NCI-H146 treated with DMSO at 0.1 percent for 48 hours (cell line): ENCODE results near the gene TSPOAP1.

ENCODE experiments used
- DNase-seq: peaks from one replicate; lab custom pipeline; 2025; ENCODE audit not compliant: unreplicated experiment; lab: John Stamatoyannopoulos, UW

The TSPOAP1 gene

DNA sequence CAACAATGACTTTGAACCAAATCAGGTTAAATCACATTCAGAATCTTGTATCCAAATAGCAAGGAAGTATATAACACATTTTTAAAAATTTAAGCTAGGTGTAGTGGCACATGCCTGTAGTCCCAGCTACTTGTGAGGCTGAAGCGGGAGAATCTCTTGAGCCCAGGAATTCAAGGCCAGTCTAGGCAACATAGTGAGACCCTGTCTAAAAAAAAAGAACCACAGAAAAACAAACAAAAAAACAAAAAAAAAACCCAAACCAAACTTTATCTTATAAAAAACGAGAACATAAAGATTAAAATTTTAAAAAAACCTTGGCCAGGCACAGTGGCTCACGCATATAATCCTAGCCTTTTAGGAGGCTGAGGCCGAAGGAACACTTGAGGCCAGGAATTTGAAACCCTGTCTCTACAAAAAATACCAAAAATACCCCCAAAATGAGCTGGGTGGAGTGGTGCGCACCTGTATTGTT lies 11.8 kb upstream of the TSPOAP1 start:
- DNase-seq = no peak

DNA sequence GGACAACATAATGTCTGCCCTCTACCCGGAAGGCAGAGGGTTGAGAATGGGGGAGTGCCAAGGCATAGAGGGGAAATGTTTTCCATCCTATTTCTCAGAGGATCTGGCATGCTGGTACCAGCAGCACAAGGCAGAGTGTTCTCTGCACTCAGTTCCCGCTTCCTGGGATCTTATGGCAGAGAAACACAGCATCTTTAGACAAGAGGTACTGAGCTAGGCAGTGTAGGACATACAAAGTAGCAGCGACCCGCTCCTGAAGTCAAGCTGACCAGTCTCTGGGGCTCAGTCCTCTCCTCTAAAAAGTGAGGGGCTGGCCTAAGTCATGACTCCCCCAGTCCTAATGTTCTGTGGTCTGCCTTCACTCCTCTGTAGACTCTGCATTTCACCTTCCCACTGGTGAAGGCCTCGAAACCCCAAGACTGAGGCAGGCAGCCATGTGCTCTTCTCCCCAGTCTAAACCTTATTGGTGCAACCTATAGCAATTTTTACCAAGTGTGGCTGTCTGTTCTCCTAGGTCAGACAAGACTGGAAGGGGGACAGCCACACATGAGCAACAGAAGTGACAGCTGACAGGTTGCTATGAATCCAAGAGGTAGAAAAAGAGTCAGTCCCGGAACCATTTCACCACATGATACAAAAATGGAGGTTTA lies 11.3 kb upstream of the TSPOAP1 start:
- DNase-seq = no peak

DNA sequence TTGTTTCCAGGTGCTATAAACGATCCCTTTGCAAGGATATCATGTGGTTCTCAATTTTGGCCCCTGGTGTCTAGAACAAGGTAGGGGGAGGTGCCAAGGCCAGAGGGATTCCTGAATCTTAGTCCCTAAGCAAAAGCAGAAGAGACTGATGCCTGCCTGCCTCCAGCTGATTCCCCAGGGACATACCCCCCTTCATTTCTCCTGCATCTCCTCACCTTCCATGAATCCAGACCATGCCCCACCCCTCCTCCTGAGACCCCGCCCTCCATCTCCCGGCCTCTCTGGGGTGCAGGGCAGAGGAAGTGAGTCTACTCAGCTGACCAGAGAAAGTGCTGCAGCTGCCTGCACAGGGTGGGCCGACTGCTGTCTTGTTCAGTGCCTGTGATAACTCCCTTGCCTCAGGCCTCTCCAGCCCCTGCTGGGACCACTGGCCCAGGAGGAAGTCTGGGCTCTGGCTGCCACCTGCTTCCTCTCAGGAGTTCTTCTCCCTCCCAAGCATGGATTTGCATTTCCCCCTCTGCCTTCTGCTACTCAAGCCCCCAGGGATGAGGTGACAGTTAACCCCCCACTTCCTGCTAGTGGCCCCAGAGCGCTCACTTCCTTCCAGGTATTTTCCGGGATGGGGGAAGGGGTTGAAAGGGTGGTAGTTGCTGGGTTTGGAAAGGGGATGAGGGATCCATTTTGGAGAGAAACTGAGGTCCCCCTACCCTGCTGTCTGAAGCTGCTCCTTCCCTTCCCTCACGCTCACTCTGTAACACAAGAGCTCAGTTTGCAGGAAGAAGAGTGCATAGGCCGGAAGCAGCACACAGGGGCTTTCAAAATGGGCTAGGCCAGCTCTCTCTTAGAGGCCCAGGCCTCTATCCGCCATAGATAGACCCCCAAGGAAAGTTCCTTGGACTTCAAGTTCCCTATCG lies 10.5 kb upstream of the TSPOAP1 start:
- DNase-seq = peak; percentile 26

- DNase-seq = no peak
Measured at GRCh38 chr17:58338454-58338840, 9.9 kb upstream of the TSPOAP1 start.

- DNase-seq = no peak
Measured at GRCh38 chr17:58337600-58338453, 9.2 kb upstream of the TSPOAP1 start.

GRCh38 chr17:58337210-58337599 lies 8.6 kb upstream of the TSPOAP1 start:
- no peak for DNase-seq

GRCh38 chr17:58336456-58337209 lies 8.0 kb upstream of the TSPOAP1 start:
- DNase-seq = no peak

DNA sequence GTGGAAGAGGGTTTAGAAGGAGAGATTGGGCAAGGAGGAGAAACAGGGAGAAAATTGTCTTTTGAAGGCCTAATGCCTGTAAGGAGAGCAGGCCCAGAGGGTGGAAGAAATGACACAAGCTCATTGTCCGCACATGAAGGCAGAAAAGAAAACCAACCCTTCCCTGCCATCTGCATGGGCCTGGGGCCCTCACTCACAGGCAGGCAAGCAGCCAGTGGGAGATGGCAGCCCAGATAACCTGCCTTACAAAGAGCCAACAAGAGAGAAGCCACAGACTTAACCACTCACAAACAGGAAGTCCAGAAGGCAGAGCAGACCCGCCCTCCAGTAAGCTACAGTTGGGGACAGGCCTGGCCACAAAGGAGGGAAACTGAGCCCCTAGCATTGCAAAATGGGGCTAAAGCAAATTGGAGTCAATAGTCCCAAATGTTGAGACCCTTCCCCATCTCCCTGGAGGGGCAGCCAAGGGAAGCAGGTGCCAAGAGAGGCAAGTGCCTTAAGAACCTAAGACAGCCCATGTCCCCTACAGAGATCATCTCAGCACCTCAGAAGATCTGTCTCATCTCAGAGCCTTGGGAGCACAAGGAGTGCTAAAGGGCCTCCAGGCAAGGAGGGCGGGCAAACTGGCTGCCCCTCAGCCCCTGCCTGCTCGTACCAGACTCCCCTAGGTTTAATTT lies 7.3 kb upstream of the TSPOAP1 start:
- DNase-seq = no peak

DNA sequence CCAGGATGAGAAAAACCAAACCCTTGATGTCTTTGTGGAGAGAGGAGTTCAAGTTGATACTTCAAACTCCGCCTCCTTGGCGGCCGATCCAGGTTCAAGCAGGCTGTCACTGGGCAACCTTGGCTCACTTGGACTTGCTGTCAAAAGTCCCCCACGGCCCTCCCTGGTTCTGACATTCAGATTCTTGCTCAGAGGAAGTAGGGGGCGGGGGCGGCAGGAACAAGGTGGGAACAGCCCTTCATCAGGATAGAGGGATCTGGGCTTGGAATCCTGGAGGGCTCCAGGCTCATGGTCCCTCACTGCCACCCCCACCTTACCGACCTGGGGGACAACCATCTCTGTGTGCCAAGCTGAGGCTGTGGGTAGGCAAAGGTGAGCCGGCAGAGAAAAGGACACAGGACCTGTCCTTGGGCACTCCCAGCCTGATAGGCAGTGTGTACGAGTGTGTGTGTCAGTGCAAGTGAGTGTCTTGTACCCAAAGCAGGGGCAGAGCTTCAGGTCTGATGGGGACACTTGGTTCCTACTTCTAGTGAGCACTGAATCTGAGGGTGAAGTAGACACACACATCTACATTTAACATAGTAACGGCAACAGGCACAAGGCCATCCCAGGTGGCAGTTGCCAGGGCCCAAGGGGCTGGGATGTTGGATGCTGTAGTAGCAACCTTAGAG lies 6.6 kb upstream of the TSPOAP1 start:
- no peak for DNase-seq

- DNase-seq = no peak
Measured at GRCh38 chr17:58334661-58335060, 6.1 kb upstream of the TSPOAP1 start.

- no peak for DNase-seq
Measured at GRCh38 chr17:58334256-58334655, 5.7 kb upstream of the TSPOAP1 start.

DNA sequence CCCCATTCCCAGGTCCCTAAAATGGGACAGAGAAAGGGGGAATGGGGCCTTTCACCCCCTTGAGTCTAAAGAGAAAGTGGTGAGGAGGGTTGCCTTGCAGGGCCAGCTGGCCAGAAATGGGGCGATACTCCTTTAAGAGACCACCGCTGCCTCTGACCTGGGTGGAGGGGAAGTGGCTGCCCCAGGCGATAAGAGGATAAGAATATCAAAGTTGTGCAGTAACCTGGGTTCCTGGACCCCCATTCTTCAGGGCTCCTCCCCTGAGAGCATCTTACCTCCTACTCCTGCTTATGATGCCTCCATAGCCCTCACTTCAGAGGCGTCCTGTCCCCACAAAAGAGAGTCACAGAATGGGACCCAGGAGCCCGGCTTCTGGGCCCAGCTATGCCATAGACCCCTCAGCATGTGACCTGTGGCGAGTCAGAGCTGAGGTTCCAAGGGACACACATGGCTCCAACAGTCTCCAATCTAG lies 5.2 kb upstream of the TSPOAP1 start:
- no peak for DNase-seq

DNA sequence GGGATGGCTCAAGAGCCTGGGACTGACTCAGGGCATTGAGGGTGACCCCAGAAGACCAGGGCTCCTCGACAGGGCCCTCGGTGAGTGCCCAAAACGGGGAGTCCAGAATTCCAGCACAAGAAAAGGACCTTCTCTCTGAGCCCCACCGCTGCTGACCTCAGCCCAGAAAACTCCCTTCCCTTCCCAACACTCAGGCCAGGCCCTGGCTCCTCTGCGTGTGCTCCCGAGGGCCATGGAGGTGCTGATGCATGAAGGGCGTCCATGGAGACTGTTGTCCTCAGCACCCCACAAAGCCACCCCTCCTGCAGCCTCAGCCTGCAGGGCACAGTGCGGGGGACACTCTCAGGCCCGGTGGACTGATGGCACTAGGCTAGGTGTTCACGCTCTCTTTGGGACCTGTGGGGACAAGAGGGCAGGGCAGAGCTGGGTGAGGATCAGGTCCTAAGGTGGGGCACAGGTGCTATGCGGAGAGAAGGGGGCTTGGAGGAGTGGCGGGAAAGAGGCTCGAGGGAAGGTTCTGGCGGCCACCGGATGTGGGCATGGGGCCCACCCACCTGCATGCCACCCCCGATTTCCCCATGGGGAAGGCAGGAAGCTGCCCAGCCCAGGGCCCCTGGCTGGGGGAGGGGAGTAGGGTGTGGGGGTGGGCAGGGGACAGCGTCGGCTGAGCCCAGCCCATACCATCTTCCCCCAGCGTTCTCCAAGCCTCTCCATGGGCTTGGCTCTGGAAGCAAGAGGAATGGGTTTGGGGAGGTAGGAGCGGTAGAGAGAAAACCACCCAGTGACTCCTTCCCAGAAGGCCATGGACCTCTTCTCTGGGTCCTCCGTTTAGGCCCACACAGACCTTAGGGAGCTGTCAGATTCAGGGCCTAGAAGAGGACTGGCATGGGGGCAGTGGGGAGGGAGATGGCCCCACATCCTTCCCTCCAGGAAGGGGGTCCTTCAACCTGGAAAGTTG lies 4.5 kb upstream of the TSPOAP1 start:
- DNase-seq = no peak

DNA sequence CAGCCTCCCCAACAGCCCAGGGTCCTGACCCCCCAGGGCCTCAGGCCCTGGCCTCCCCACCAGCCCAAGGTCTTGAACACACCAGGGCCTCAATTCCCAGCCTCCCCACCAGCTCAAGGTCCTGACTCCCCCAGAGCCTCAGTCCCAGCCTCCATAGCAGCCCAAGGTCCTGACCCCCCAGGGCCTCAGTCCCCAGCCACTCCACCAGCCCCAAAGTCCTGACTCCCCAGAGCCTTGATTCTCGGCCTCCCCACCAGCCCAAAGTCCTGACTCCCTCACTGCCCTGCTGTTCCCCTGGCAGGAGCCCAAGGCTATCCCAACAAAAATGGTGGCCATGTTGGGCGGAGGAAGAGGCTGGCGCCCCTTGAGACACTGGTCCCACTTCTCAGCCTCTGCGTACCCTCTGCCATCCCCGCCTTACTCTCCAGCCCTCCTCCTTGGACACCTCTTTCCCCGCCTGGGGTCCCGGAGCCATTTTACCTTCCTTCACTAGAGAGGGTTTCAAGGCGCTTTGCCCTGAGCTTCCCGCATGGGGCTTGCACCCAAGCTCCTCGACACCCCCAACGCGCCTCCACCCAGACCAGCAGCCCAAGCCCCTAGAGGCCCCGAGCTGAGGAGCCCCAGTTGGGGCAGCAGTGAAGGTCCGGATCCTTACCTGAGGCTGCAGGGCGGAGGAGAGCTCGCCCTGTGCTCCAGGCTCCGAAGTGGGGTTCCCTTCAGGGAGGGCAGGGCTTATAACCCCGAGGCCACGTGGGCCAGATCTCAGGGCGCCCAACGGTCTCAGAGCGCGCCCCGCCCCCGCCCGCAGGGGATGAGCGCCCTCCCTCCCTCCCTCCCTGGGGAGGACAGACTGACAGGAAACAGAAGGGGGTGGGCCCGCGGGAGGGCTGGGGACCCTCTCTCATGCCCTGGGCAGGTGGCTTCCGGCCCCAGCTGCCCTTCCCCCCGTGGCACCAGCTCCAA lies 3.5 kb upstream of the TSPOAP1 start:
- no peak for DNase-seq

DNA sequence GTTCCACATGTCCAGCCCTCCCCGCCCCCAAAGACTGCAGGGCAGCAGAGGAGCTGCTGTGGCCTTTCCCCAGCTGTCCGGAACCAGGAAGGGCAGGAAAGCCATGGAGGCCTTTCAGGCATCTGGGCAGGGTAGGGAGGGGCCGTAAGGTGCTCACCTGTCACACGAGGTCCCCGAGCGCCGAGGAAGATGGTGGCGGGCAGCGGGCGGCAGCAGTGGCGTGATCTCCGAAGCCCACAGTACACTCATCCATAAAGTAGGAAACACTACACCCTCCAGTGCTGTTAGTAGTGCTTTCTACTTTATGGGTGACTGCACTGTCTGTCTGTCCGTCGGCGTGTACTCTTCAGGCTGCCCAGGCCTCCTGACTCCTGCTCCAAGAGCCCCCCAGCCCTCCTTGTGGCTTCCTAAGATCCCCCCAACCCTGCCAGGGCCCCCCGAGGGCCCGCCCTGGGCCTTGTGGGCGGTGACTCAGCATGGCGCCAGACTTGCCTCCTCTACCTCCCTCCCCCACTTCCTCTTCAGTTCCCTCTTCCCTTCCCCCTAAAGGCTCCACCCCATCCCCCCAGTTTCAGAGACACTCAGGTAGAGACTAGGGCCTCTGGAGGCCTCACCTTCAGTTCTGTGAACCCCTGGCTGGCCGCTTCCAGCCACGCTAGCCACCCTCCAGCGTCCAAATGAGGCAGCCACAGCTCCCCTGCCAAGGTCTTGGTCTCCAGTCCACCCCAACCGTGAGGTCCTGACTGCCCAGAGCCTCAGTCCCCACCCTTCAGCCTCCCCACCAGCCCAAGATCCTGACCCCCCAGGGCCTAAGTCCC lies 2.6 kb upstream of the TSPOAP1 start:
- no peak for DNase-seq

- no peak for DNase-seq
Measured at GRCh38 chr17:58330538-58330996, 2.0 kb upstream of the TSPOAP1 start.
